ENCODE results near the gene NPS.

The NPS gene

GRCh38 chr10:127563718-127564553 is 14.8 kb downstream of the NPS start:
- no peak overlapping the region for H3K4me3 ChIP-seq (ENCODE audit: low read depth, low read length)
- no peak for DNase-seq (ENCODE audit: low read depth, low spot score)
- peak; percentile 7 for TF ChIP-seq CTCF (IDR thresholded peaks at IDR 0.05; ENCODE audit: low read depth, low read length)
- in situ Hi-C loops (cut with HindIII; ENCODE audit: low sequenced_read_pairs): no loop called here

DNA sequence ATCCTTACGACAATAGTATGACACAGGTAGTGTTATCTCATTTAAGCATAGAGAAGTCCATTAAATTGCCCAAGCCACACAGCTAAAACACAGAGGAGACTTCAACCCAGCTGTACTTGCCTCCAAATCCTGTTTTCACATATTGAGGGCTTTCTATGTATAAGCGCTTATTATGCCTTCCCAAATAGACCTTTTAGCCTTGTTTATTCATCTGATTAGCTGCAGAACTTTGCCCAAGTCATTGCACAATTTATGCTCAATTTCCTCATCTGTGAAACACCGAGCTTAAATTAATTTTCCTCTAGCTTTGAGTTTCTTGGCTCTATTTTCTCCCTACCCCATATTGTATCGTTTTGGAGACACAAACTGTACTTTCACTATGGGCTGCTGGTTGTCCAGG is 15.5 kb downstream of the NPS start:
- in situ Hi-C loops (cut with HindIII; ENCODE audit: low sequenced_read_pairs): no loop called here
- TF ChIP-seq CTCF (IDR thresholded peaks at IDR 0.05; ENCODE audit: low read depth, low read length): no peak
- no peak for DNase-seq (ENCODE audit: low read depth, low spot score)
- H3K4me3 ChIP-seq (ENCODE audit: low read depth, low read length): no peak overlapping the region

GRCh38 chr10:127565583-127565982 is 16.5 kb downstream of the NPS start:
- in situ Hi-C loops (cut with HindIII; ENCODE audit: low sequenced_read_pairs): no loop called here
- no peak for TF ChIP-seq CTCF (IDR thresholded peaks at IDR 0.05; ENCODE audit: low read depth, low read length)
- no peak for DNase-seq (ENCODE audit: low read depth, low spot score)
- no peak overlapping the region for H3K4me3 ChIP-seq (ENCODE audit: low read depth, low read length)

DNA sequence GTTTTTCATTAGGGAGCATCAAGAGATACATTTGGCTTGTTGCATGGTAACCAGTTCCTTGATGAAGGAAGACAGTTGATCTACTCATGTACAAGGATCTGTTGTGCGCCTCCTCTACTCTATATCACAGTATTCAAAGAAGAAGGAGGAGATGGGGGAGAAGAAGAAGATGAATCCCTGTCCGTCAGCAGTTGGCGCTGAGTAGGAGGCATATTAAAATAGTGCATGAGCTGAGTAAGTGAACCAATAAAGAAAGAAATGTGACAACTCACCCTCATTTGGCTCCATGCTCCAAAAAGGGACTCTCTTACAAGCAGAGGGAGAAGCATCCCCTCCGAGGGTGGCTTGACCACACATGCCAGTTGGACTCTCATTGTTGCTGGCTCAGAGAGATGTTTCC is 20.1 kb downstream of the NPS start:
- no peak overlapping the region for H3K4me3 ChIP-seq (ENCODE audit: low read depth, low read length)
- no peak for TF ChIP-seq CTCF (IDR thresholded peaks at IDR 0.05; ENCODE audit: low read depth, low read length)
- DNase-seq (ENCODE audit: low read depth, low spot score): no peak
- in situ Hi-C loops (cut with HindIII; ENCODE audit: low sequenced_read_pairs): no loop called here

- in situ Hi-C loops (cut with HindIII; ENCODE audit: low sequenced_read_pairs): no loop called here
- H3K4me3 ChIP-seq (ENCODE audit: low read depth, low read length): no peak overlapping the region
- no peak for TF ChIP-seq CTCF (IDR thresholded peaks at IDR 0.05; ENCODE audit: low read depth, low read length)
- no peak for DNase-seq (ENCODE audit: low read depth, low spot score)
Measured at GRCh38 chr10:127570036-127570435, 20.9 kb downstream of the NPS start.

GRCh38 chr10:127571386-127571785 is 22.3 kb downstream of the NPS start:
- no peak for TF ChIP-seq CTCF (IDR thresholded peaks at IDR 0.05; ENCODE audit: low read depth, low read length)
- H3K4me3 ChIP-seq (ENCODE audit: low read depth, low read length): no peak overlapping the region
- in situ Hi-C loops (cut with HindIII; ENCODE audit: low sequenced_read_pairs): no loop called here
- DNase-seq (ENCODE audit: low read depth, low spot score): no peak

All from astrocyte of the spinal cord (primary cell).